Bronchial epithelial cell (primary cell): ENCODE results near the gene LRRC3. TPM values are rescaled to one million over a fixed set of nuclear protein-coding genes. Genes with fewer than 3 reads are reported as not detected.

ENCODE experiments used
- DNase-seq: peaks from one replicate; pipeline ENCODE4 v3.0.0-alpha.2; 2010; ENCODE audit warnings: low read depth
- FAIRE-seq: peaks from 2 replicates; lab custom pipeline; 2011; peaks lifted over from hg19 to GRCh38; lab: Jason Lieb, UNC
- H3K27me3 ChIP-seq: 2 replicates; pipeline ENCODE4 v1.5.1; 2011; ENCODE audit warnings: low read length; ENCODE audit not compliant: control insufficient read depth, insufficient read depth
- H3K36me3 ChIP-seq: 2 replicates; pipeline ENCODE4 v1.5.1; 2011; ENCODE audit warnings: low read length; ENCODE audit not compliant: control insufficient read depth, insufficient read depth
- H3K4me3 ChIP-seq: 2 replicates; pipeline ENCODE4 v1.5.1; 2011; ENCODE audit warnings: mild to moderate bottlenecking, low read depth, low read length, control low read depth
- total RNA-seq: library from RNA; depleted of rRNA; stranded (reverse); fragments of >200 nt; gene quantifications from 2 replicates; pipeline ENCODE4 v1.2.1, GENCODE V29; 2014
- TF ChIP-seq, protein P1 (sequence below): IDR thresholded peaks from 2 replicates; pipeline ENCODE4 v1.5.1; 2011; ENCODE audit warnings: mild to moderate bottlenecking, moderate library complexity, low read length, control low read depth, inconsistent platforms; ENCODE audit not compliant: insufficient read depth, severe bottlenecking

The LRRC3 gene
- total RNA-seq, 1 donor from 2014 or later = under 0.01 TPM

DNA sequence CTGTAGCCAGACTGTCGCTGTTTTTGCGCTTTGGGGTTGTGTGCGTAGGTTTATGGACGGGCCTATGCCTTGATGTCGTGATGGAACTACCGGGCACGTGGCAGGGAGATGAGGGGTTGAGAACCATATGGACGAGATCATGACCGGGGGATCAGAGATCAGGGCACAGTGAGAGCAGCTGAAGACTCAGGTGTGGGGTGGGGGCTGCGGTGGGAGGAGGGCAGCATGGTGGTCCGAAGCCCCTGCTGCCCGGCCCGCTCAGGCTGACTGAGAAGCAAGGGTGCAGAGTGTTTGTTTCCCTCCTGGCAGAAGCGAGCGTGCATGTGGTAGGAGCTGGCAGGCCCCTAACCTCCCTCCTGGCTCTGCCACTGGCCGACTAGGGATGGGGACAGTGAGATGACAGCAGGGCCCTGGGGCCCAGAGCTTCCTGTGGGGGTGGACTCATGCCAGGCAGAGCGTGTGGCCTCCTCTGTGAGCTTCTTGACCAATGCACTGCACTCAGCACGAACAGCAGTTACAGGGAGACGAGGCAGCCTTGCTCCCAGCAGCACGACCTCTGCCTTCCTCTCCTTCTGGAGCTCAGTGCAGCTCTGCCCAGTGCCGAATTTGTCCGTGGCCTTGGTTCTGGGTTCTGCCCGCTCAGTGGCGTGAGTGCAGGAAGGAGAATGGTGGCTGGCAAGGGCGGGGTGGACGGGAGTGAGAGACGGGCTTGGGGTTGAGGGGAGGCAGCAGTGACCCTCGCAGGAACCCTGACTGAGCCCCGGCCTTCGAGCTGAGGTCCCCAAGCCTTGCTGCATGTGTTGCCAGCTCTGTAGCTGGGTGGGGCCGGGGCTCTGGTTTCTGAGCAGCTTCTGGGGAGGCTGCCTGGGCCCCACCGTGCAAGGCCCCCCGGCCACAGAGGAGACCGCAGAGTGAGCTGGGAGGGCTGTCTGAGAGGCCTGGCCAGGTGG lies 22.2 kb upstream of the LRRC3 start:
- Histone ChIP-seq H3K4me3 (no peak overlapping the region), H3K36me3 (no peaks in the 10 kb centered on the region), H3K27me3 (no peaks in the 10 kb centered on the region)
- DNase-seq (no peak), FAIRE-seq (no peak)
- TF ChIP-seq, protein P1, sequence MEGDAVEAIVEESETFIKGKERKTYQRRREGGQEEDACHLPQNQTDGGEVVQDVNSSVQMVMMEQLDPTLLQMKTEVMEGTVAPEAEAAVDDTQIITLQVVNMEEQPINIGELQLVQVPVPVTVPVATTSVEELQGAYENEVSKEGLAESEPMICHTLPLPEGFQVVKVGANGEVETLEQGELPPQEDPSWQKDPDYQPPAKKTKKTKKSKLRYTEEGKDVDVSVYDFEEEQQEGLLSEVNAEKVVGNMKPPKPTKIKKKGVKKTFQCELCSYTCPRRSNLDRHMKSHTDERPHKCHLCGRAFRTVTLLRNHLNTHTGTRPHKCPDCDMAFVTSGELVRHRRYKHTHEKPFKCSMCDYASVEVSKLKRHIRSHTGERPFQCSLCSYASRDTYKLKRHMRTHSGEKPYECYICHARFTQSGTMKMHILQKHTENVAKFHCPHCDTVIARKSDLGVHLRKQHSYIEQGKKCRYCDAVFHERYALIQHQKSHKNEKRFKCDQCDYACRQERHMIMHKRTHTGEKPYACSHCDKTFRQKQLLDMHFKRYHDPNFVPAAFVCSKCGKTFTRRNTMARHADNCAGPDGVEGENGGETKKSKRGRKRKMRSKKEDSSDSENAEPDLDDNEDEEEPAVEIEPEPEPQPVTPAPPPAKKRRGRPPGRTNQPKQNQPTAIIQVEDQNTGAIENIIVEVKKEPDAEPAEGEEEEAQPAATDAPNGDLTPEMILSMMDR = no peak

DNA sequence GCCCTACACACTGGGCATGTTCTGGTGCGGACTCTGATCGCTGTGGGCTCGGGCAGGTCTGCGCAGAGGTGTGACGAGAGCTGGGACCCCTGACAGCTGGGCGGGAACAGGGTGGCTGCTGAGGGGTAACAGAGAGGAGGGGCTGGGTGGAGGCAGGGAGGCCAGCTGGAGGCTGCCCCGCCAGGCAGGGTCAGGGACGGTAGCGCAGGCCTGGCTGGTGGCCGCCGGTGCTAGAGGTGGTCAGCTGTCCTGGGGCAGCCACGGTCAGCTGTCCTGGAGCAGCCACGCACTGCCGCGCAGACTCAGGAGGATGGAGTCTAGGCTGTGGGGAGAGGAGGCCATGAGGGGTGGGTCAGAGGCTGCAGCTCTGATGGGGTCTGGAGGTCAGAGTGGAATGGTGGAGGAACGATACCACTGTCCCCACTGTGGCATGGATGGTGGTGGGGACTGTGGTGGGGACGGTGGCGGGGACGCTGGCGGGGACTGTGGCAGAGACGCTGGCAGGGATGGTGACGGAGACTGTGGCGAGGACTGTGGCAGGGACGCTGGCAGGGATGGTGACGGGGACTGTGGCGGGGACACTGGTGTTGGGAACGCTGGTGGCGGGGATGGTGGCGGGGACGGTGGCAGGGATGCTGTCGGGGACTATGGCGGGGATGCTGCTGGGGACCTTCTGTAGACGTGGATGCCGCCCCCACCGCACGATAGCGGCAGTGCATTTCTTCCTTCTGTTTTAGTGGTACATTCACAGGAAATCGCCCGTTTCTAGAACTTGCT lies 21.3 kb upstream of the LRRC3 start:
- no peak overlapping the region for H3K4me3 ChIP-seq
- DNase-seq (no peak), FAIRE-seq (no peak)
- H3K36me3 ChIP-seq = no peaks in the 10 kb centered on the region
- no peaks in the 10 kb centered on the region for H3K27me3 ChIP-seq
- TF ChIP-seq, protein P1 = no peak

DNA sequence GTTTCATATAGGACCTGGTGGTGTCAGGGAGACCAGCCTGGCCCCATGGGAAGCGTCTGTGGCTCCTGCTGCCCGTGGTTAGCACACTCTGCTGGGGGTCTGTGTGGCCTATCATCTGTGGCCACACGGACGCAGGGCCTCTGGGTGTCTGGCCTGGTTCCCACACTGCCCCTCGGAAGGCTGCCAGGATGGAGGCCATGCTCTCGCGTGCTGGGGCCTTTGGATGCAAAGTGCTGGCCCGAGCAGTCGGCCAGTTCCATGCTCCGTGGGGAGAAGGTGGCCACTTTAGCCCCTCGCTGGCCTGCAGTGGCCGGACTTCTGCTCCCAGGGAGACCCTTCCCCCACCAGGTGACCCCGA lies 20.8 kb upstream of the LRRC3 start:
- FAIRE-seq = no peak
- H3K36me3 ChIP-seq = no peaks in the 10 kb centered on the region
- H3K27me3 ChIP-seq = no peaks in the 10 kb centered on the region
- TF ChIP-seq, protein P1 = no peak
- no peak for DNase-seq
- no peak overlapping the region for H3K4me3 ChIP-seq

DNA sequence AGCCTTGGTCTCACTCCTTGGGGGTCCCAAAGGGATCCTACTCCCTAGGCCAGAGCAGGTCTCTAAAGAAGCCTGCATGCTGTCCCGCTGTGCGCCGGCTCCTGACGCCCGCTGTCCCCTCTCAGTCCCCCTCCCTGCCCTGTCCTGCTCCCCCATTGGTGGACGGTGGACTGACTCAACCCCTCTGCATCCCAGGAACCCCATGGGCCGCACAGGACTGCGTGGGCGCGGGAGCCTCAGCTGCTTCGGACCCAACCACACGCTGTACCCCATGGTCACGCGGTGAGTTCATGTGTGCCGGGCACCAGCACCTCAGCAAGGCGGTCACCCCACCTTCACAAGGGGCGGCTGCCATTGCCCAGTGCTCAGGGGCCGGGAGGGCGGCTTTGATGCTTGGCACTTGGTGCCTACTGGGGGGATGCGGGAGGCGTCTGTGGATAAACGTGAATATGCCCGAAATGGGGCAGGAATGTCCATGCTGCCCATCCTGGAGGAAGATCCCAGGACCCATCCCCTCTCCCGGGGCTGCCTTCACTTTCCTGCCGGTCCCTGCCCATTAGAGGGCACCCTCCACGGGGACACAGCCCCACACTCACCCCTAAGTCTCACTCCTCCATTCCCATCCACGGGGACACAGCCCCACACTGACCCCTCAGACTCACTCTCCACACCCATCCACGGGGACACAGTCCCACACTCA lies 20.2 kb upstream of the LRRC3 start:
- TF ChIP-seq, protein P1 = no peak
- Histone ChIP-seq H3K4me3 (no peak overlapping the region), H3K36me3 (no peaks in the 10 kb centered on the region), H3K27me3 (no peaks in the 10 kb centered on the region)
- FAIRE-seq (no peak), DNase-seq (no peak)

DNA sequence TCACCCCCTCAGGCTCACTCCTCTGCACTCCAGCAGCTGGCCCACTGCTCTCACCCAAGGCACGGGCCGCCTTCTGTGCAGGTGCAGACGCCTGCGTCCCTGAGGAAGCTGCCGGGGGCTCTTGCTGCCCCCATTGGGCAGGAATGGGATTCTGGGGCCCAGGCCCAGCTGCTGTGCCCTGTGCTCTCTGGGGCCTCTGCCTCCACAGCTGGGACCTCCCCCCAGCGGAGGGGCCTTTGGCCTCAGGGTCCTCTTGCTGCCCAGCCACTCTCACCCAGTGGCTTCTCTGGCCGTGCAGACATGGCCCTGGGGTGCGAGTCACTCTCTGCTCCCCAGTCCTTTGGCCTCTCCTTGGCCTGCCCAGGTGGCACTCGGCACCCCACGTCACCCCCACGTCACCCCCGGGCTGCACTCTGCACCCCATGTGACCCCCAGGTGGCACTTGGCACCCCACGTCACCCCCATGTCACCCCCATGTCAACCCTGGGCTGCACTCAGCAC lies 19.1 kb upstream of the LRRC3 start:
- TF ChIP-seq, protein P1 = no peak
- Histone ChIP-seq H3K36me3 (no peaks in the 10 kb centered on the region), H3K4me3 (no peak overlapping the region), H3K27me3 (no peaks in the 10 kb centered on the region)
- no peak for FAIRE-seq
- no peak for DNase-seq
